Activated gamma-delta T cell treated with anti-CD3 and anti-CD28 coated beads, Interleukin-2, amount 50 U/mL, for 16 hours (primary cell): ENCODE measurements around the gene MYO3B.

Source experiments
- DNase-seq: peaks from one replicate; pipeline ENCODE4 v3.0.0-alpha.2; 2020; ENCODE audit warnings: low read depth

MYO3B gene

DNA sequence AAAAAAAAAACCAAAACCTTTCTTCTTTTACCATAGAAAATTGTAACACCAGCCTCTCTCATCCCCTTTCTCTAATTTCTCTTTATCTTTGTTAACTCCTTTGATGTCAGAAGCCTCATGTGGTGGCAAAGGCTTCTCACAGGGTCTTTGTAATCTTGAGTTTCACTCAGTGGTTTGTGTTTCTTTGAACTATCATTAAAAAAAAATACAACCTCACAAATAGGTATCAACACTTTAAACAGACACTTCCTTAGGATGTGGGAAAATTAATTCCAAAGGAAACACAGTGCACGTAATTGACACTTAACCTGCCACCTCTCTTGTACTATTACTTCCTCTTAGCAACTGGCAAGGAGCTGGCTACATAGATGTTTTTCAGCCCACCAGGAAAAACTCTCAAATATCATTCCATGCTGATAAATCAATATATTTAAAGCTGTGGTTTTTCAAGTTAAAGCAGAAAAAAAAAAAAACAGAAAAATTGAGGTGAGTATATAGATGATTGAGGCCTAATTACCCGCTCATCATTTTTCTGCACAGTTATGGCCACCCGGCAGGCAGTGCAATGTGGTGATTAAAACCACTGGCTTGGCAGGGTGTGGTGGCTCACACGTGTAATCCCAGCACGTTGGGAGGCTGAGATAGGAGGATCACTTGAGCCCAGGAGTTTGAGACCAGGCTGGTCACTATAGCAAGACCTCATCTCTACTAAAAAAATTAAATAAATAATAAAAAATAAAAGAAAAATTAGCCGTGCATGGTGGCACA is 193.5 kb downstream of the MYO3B start:
- DNase-seq: no peak

DNA sequence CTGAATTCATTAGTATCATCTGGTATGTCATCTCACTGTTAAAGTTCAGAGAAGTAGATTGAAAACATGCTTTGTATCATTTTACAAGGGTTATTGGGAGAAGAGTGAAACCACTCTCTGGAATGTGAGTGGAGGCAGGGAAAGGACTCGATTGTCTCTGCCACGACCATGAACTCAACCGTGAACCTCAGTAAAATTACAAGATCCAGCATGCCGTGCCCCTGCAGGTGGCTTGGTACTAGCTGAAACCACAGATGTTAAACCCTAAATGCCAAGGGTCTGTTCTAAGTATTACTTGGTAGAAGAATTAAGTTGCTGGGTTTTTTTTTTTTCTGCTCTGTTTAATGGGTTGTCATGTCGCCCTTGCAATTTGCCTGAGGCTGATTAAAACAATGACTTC is 197.2 kb downstream of the MYO3B start:
- no peak for DNase-seq

GRCh38 chr2:170377500-170378207 is 199.7 kb downstream of the MYO3B start:
- DNase-seq: no peak

- no peak for DNase-seq
Observed at GRCh38 chr2:170380267-170380666, 202.3 kb downstream of the MYO3B start.

- DNase-seq: no peak
Observed at GRCh38 chr2:170381678-170382077, 203.7 kb downstream of the MYO3B start.

DNA sequence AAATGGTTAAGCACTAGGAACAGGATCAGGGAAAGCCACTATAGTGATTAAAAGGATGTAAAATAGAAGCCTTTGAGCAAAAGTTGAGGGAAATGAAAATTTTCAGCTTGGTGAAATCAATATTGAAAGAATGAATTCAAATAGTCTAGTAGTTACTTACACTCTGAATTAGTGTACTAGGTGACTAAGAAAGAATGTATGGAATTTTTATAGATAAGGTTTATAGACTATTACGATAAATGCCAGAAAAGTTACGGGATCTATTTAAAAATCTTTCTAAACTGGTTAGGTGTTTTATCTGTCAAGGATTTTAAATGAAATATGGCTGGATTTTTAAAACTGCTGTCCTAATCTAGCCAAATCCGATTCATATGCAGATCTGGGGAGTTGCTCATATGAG is 208.6 kb downstream of the MYO3B start:
- DNase-seq: no peak

- no peak for DNase-seq
Observed at GRCh38 chr2:170391018-170391417, 213.1 kb downstream of the MYO3B start.

GRCh38 chr2:170391697-170392096 is 213.8 kb downstream of the MYO3B start:
- DNase-seq: no peak

DNA sequence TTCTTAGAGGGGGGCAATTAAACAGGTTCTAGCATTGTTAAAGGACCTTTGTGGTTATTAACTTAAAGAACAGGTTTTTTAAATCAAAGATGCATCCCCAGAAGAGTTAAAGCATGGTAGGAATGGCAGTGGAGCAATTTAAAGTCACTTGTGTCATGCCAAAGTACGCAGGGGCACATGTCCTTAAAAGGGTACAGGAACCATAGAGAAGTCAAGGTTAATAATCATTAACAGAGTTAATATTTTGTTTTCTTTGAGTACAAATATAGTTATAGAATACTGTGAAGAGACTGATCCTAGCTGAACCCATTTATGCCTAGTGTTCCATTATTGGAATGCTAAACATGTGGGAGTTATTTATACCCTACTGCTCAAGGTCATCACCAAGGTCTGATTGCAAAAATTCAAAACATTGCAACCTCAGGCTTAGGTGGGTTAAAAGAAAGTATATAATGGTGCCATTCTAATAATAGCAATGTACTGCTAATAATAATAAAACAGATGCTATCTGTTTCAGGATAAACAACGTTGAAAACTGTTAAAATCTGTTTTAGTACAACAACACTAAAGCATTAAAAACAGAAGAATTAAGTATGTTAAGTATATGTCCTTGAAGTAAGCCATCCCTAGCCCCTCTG is 216.0 kb downstream of the MYO3B start:
- DNase-seq: no peak

- DNase-seq: no peak
Observed at GRCh38 chr2:170394641-170395387, 216.9 kb downstream of the MYO3B start.

DNA sequence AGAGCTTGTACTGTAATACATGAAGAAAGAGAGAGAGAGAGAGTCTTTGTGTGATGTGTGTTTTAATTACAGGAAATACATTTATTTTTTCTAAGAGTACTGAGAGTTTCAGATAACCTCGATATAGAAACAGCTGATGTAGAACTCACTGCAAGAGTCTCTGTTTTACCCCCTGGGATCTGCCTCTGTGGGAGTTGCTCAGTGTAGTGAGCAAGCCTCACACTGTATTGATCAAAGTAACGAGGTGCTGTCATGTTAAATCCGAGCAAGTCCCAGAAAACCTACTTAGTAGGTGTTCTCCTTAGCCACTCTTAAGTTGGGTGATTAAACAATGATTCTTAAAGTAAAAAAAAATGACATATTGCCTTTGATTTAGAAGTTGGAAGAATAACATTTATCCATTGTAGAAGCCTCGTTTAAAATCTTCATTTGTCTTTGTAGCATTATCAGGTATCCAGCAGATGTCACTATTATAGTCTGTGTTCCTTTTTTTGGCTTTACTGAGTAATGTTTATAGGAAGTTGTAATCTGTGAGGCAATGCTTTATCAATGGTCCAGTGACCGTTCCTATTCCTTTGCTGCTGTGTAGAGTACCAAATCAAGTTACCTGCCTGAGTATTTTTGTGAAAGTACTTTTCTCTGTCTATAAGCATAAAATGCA is 219.0 kb downstream of the MYO3B start:
- DNase-seq: no peak

- DNase-seq: no peak
Observed at GRCh38 chr2:170401187-170401586, 223.2 kb downstream of the MYO3B start.

DNA sequence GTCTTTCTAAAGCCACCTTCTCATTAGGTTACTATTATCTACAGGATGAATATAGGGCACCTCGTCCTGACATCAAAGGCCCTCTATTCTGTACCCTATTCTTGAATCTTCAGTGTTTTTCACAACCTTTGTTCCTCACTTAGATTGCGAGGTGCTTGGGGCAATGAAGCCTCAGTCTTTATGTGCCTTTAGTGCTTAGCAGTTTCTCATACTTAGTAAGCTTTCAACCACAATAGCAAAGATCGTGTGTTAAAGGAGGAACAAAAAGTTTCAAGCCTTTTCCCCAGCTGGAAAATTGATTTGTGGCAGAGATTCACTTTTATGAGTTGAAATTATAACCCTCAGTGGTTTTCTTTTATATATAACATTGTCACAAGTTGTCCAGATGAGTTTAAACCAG is 226.9 kb downstream of the MYO3B start:
- DNase-seq: no peak

- DNase-seq: no peak
Observed at GRCh38 chr2:170405326-170405725, 227.4 kb downstream of the MYO3B start.

DNA sequence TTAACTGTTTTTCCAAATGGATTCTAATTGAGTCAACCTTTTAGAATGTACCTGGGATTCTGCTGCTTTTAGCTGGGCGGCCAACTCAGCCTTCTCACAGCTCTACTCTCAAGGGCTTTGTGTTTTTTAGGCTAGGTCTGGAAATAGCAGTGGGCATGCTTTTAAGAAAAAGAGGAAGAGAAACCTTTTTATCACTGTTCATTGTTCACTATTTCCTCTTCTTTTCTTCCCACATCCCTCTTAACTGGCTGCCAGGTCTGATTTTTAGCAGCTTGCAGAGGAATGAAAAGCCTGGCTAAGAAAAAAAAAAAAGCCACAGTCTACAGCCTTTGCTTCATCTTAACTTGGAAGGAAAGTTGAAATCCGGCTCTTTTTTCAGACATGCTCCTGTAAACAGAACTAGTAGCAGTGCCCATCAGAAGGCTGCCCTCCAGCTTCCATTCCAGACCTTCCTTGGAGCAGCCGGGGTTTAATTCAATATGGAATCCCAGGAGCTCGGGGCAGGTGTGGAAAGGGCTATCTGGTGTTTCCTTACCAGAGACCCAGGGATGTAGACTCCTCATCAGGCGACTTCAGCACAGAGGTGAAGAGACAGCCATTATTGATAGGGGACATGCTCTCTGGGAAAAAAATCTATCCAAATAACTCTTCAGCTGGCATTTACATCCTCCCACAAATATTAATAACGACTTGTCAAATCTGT is 230.7 kb downstream of the MYO3B start:
- no peak for DNase-seq

DNA sequence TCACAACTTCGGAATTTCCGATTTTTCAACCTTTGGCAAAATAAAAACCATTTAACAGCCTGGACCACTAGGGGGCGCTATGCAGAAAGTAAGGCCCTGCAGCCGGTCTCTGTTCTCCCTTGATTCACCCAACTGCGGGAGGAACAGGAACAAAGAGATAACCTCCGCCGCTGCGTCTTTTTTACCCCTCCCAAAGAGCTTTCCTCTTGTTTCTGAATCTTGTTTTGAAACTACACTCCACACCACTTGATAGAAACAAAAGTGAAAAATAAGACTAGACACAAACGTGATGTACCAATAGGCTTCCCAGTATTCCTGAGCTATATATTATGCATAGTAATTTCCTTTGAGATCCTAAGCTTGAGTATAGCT is 231.2 kb downstream of the MYO3B start:
- peak; percentile 63 for DNase-seq

GRCh38 chr2:170411660-170412059 is 233.7 kb downstream of the MYO3B start:
- DNase-seq: no peak

- DNase-seq: no peak
Observed at GRCh38 chr2:170420961-170421687, 243.2 kb downstream of the MYO3B start.

GRCh38 chr2:170423919-170424318 is 246.0 kb downstream of the MYO3B start:
- DNase-seq: no peak

DNA sequence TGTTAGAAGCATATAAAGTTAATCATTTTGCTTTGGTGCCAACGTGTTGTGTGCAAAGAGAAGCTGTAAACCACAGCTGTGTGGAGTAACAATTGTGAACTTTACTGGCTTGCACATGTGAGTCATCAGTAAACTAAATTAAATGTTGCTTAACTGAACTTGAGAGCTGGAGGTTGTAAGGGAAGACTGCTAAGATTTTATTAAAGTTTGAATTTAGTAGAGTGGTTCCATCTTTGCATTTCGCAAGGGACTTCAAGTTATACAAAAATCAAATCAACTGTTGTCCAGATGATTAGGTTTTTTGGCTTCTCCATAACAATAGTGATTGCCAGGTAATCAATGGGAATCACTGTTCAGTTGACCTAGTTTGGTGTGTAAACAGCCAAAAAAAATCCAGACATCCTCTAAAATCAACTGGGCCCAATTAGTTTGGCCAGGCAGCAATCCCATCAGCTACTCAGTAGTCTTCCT is 247.4 kb downstream of the MYO3B start:
- no peak for DNase-seq

DNA sequence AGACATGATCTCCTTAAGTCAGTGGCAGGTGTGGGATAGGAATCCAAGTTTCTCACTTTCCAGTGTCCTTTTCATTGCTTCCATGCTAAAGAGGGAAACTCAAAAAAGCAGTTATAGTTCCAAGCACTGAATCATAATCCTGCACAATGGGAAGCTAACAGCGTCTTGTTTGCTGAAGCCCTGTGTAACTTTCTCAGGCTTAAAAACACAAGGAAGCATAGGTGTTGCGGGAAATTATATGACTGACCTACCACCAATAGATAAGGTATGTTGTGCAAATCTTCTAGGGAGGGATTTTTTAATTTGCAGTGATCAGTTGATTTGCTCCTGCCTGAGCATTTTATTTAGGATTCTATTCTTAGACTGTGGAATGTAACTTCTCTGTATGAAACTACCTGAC is 250.9 kb downstream of the MYO3B start:
- DNase-seq: no peak
